ENCODE data around the gene BOLA3. TPM values are rescaled to one million over a fixed set of nuclear protein-coding genes. Genes with fewer than 3 reads are reported as not detected.

The BOLA3 gene
- total and polyA plus RNA-seq, 10 of the 15 experiments (the other 5 are each of a cell fraction or from before 2014, with no cell fraction given), result 62.6 to 300 (median 134) TPM

GRCh38 chr2:74179063-74179865 lies 31.6 kb upstream of the BOLA3 start (continued):
- 0 out of 2 replicates have a peak, but pooled peaks have one; percentile 9 for TF ChIP-seq EED (IDR thresholded peaks at IDR 0.05; ENCODE audit: low read depth)
- no peak for TF ChIP-seq SUPT20H (IDR thresholded peaks at IDR 0.05; ENCODE audit: borderline replicate concordance, control insufficient read depth, low read depth, low read length)
- peak; percentile 52; the same call in 1 of the 2 replicates for TF ChIP-seq PML (IDR thresholded peaks at IDR 0.05; ENCODE audit: low read length)
- TF ChIP-seq NR2F1 (conservative IDR thresholded peaks at IDR 0.05), result no peak
- peak in 1 of 2 experiments; percentile 4; a peak in 1 of 4 replicates for TF ChIP-seq IKZF2 (IDR thresholded peaks at IDR 0.05)
- peak; percentile 10; the same call in 1 of the 2 replicates for TF ChIP-seq CBFB (IDR thresholded peaks at IDR 0.05; ENCODE audit: low read depth)
- TF ChIP-seq KAT2A (conservative IDR thresholded peaks at IDR 0.05; ENCODE audit: control insufficient read depth, low read depth, low read length), result no peak
- no peak for TF ChIP-seq RB1 (IDR thresholded peaks at IDR 0.05; ENCODE audit: borderline replicate concordance)
- TF ChIP-seq SKIL (IDR thresholded peaks at IDR 0.05; ENCODE audit: low read depth, poor library complexity, severe bottlenecking), result peak; percentile 76
- TF ChIP-seq KDM1A (IDR thresholded peaks at IDR 0.05; ENCODE audit: borderline replicate concordance), result no peak
- TF ChIP-seq RELB (IDR thresholded peaks at IDR 0.05; ENCODE audit: low read depth), result peak; percentile 63
- no peak for TF ChIP-seq TBL1XR1 (IDR thresholded peaks at IDR 0.05; ENCODE audit: low read depth, low read length)
- no peak for TF ChIP-seq MXI1 (IDR thresholded peaks at IDR 0.05; ENCODE audit: low read depth, low read length)
- no peak for TF ChIP-seq RAD21 (IDR thresholded peaks at IDR 0.05; ENCODE audit: insufficient read depth, low read depth, low read length)
- TF ChIP-seq CHD4 (IDR thresholded peaks at IDR 0.05), result no peak
- TF ChIP-seq ZNF217 (IDR thresholded peaks at IDR 0.05), result no peak
- no peak for TF ChIP-seq ZNF274 (IDR thresholded peaks at IDR 0.05; ENCODE audit: insufficient read depth, insufficient read length)
- TF ChIP-seq REST (IDR thresholded peaks at IDR 0.05; ENCODE audit: low read depth, low read length), result no peak
- no peak for TF ChIP-seq HDGF (IDR thresholded peaks at IDR 0.05)
